DOHH2 (cell line): ENCODE data around the gene HPSE2.

Experiments used
- EZH2phosphoT487 ChIP-seq: fragments of 200-600 bp; sonication (generic); IDR thresholded peaks from 2 replicates; pipeline ENCODE4 v1.6.1; 2017; ENCODE audit warnings: borderline replicate concordance, mild to moderate bottlenecking, antibody characterized with exemption, low read length, moderate library complexity, mixed read lengths
- TF ChIP-seq, protein P1 (sequence below): fragments of 200-600 bp; sonication (generic); IDR thresholded peaks from one replicate; pipeline ENCODE4 v1.5.1; 2014; ENCODE audit warnings: antibody characterized with exemption, mild to moderate bottlenecking, low read depth, low read length; ENCODE audit not compliant: poor library complexity, severe bottlenecking

DNA sequence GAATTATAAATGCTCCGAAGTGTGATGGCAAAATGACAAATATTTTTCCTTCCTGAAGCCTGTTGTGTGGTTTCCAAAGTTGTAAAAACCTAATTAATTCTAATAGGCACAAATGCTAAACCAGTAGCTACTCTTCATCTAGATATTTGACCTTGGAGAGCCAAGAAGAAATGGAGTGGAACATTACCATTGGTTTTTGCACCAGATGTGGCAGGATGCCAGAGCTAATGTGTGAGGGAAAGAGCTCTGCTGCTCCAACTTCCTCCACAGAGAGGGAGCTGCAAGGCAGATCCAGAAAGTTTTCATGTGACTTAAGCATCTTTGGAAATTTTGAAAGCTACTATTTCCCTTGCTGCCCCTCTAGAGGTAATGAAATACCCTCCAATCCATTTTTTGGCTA is 723.8 kb downstream of the HPSE2 start:
- TF ChIP-seq, protein P1, sequence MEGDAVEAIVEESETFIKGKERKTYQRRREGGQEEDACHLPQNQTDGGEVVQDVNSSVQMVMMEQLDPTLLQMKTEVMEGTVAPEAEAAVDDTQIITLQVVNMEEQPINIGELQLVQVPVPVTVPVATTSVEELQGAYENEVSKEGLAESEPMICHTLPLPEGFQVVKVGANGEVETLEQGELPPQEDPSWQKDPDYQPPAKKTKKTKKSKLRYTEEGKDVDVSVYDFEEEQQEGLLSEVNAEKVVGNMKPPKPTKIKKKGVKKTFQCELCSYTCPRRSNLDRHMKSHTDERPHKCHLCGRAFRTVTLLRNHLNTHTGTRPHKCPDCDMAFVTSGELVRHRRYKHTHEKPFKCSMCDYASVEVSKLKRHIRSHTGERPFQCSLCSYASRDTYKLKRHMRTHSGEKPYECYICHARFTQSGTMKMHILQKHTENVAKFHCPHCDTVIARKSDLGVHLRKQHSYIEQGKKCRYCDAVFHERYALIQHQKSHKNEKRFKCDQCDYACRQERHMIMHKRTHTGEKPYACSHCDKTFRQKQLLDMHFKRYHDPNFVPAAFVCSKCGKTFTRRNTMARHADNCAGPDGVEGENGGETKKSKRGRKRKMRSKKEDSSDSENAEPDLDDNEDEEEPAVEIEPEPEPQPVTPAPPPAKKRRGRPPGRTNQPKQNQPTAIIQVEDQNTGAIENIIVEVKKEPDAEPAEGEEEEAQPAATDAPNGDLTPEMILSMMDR, result no peak
- no peak for TF ChIP-seq EZH2phosphoT487
